ENCODE measurements around the gene ENTPD2. TPM values are rescaled to one million over a fixed set of nuclear protein-coding genes. Genes with fewer than 3 reads are reported as not detected.

The ENTPD2 gene
- total RNA-seq, 3 donors from 2014 or later (not counting 1 experiment from before 2014, with no cell fraction given) = not detected

GRCh38 chr9:137083394-137084004 is 29.6 kb upstream of the ENTPD2 start:
- intact Hi-C loops (cut with micrococcal nuclease) = no loop called here
- WGBS (ENCODE audit: insufficient coverage) = 80% methylated on average over 11 of the region's 12 CpGs
- TF ChIP-seq, protein P1, sequence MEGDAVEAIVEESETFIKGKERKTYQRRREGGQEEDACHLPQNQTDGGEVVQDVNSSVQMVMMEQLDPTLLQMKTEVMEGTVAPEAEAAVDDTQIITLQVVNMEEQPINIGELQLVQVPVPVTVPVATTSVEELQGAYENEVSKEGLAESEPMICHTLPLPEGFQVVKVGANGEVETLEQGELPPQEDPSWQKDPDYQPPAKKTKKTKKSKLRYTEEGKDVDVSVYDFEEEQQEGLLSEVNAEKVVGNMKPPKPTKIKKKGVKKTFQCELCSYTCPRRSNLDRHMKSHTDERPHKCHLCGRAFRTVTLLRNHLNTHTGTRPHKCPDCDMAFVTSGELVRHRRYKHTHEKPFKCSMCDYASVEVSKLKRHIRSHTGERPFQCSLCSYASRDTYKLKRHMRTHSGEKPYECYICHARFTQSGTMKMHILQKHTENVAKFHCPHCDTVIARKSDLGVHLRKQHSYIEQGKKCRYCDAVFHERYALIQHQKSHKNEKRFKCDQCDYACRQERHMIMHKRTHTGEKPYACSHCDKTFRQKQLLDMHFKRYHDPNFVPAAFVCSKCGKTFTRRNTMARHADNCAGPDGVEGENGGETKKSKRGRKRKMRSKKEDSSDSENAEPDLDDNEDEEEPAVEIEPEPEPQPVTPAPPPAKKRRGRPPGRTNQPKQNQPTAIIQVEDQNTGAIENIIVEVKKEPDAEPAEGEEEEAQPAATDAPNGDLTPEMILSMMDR (IDR thresholded peaks at IDR 0.05) = no peak
- Histone ChIP-seq H3K27me3 (ENCODE audit: control insufficient read depth, insufficient read depth, low read length) (no peaks in the 10 kb centered on the region), H3K27ac (ENCODE audit: low read length) (no peak overlapping the region), H3K4me1 (ENCODE audit: control insufficient read depth, insufficient read depth, low read length) (peaks cover 23% of the 10 kb centered on the region), H3K9me3 (ENCODE audit: control insufficient read depth, insufficient read depth, low read length) (no peaks in the 10 kb centered on the region), H3K36me3 (ENCODE audit: control insufficient read depth, insufficient read depth, low read length) (peaks cover 2% of the 10 kb centered on the region), H3K4me3 (ENCODE audit: low read length) (no peak overlapping the region)
- Mint-ChIP-seq H3K9me3 (no peaks in the 10 kb centered on the region), H3K27me3 (ENCODE audit: low read depth in 2 of 2) (no peaks in the 10 kb centered on the region), H3K27ac (no peak overlapping the region), H3K4me3 (no peak overlapping the region), H3K36me3 (no peaks in the 10 kb centered on the region), H3K4me1 (peaks cover 15 to 17% of the 10 kb centered on the region in 2 donors)
- no peak for DNase-seq
- ATAC-seq = no peak

- TF ChIP-seq, protein P1 (IDR thresholded peaks at IDR 0.05) = no peak
- no peak for ATAC-seq
- H3K27ac ChIP-seq (ENCODE audit: low read length) = no peak overlapping the region
- H3K4me1 ChIP-seq (ENCODE audit: control insufficient read depth, insufficient read depth, low read length) = peaks cover 29% of the 10 kb centered on the region
- intact Hi-C loops (cut with micrococcal nuclease) = no loop called here
- H3K36me3 Mint-ChIP-seq = no peaks in the 10 kb centered on the region
- peaks cover 11 to 14% of the 10 kb centered on the region in 2 donors for H3K4me1 Mint-ChIP-seq
- no peaks in the 10 kb centered on the region for H3K27me3 ChIP-seq (ENCODE audit: control insufficient read depth, insufficient read depth, low read length)
- no peak overlapping the region for H3K27ac Mint-ChIP-seq
- no peaks in the 10 kb centered on the region for H3K27me3 Mint-ChIP-seq (ENCODE audit: low read depth in 2 of 2)
- no peak overlapping the region for H3K4me3 Mint-ChIP-seq
- DNase-seq = no peak
- peaks cover 2% of the 10 kb centered on the region for H3K36me3 ChIP-seq (ENCODE audit: control insufficient read depth, insufficient read depth, low read length)
- no peaks in the 10 kb centered on the region for H3K9me3 ChIP-seq (ENCODE audit: control insufficient read depth, insufficient read depth, low read length)
- no peak overlapping the region for H3K4me3 ChIP-seq (ENCODE audit: low read length)
- WGBS (ENCODE audit: insufficient coverage) = 82% methylated on average over 8 of the region's 8 CpGs
- no peaks in the 10 kb centered on the region for H3K9me3 Mint-ChIP-seq
Measured at GRCh38 chr9:137082925-137083290, 29.0 kb upstream of the ENTPD2 start.

- Mint-ChIP-seq H3K27me3 (ENCODE audit: low read depth in 2 of 2) (no peaks in the 10 kb centered on the region), H3K9me3 (no peaks in the 10 kb centered on the region), H3K4me1 (peaks cover 6 to 8% of the 10 kb centered on the region in 2 donors), H3K4me3 (no peak overlapping the region), H3K27ac (no peak overlapping the region), H3K36me3 (no peaks in the 10 kb centered on the region)
- Histone ChIP-seq H3K9me3 (ENCODE audit: control insufficient read depth, insufficient read depth, low read length) (no peaks in the 10 kb centered on the region), H3K36me3 (ENCODE audit: control insufficient read depth, insufficient read depth, low read length) (peaks cover 2% of the 10 kb centered on the region), H3K4me1 (ENCODE audit: control insufficient read depth, insufficient read depth, low read length) (peaks cover 26% of the 10 kb centered on the region), H3K4me3 (ENCODE audit: low read length) (no peak overlapping the region), H3K27ac (ENCODE audit: low read length) (no peak overlapping the region), H3K27me3 (ENCODE audit: control insufficient read depth, insufficient read depth, low read length) (no peaks in the 10 kb centered on the region)
- TF ChIP-seq, protein P1 (IDR thresholded peaks at IDR 0.05) = no peak
- DNase-seq (no peak), ATAC-seq (no peak)
- 97% methylated on average over 16 of the region's 16 CpGs for WGBS (ENCODE audit: insufficient coverage)
- intact Hi-C loops (cut with micrococcal nuclease) = no loop called here
Measured at GRCh38 chr9:137082222-137082924, 28.5 kb upstream of the ENTPD2 start.
